Erythroblast (primary cell): ENCODE results near the gene EPHA1.

Experiments used
- GATA1 ChIP-seq: IDR thresholded peaks from 2 replicates; pipeline ENCODE4 v1.6.1; 2011; ENCODE audit warnings: low read depth, mild to moderate bottlenecking, control low read depth, low read length, moderate library complexity
- POLR2A ChIP-seq: IDR thresholded peaks from 2 replicates; pipeline ENCODE4 v1.6.1; 2011; ENCODE audit warnings: mild to moderate bottlenecking, low read length

DNA sequence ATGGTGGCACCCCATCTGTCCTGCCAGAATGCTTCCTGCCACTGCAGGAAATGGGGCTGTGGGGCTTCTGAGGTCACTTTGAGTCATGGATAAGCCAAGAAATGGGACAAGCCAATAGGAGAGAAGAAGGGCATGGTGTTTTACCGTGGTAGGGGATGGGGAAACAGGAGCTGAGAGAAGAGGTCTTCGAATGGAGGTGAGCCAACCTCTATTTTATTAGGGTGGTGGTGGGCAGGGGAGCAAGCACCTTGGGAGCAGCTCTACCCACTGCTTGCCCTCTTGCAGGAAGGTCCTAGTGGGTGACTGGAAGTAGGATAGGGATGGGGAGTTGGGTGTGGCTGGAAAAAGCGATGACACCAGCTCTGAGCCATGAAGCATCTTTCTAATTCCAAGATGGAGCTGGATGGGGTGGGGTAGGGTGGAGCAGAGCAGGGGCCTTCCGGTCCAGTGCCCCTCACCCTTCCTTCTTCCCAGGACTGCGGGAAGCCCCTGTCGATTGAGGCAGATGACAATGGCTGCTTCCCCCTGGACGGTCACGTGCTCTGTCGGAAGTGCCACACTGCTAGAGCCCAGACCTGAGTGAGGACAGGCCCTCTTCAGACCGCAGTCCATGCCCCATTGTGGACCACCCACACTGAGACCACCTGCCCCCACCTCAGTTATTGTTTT lies 18.4 kb downstream of the EPHA1 start:
- no peak for TF ChIP-seq POLR2A
- no peak for TF ChIP-seq GATA1
